Measurements from ENCODE around the gene INPP1. TPM values are rescaled to one million over a fixed set of nuclear protein-coding genes. Genes with fewer than 3 reads are reported as not detected.

INPP1 gene
- total RNA-seq, 2 donors from 2014 or later = 1.7 to 3.5 TPM

DNA sequence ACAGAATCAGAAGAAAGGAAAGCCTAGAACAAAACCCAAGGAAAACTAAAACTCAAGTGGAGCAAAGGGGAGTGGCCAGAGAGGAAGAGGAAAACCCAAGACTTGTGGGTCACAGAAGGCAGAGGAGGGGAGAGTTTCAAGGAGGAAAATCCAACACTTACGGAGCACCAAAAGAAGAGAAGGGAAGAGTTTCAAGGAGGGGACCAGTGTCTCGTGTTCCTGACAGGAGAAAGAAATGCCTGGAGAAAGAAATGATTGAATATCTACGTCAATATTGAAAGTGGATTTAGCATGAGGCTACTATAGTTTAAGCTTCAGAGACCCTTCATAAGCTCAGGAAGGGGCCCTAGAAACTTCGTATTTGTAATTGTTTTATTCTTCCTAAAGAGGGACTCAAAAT lies 63.4 kb downstream of the INPP1 start:
- Histone ChIP-seq H3K36me3 (ENCODE audit: control insufficient read depth, insufficient read depth, low read length) (no peaks in the 10 kb centered on the region), H3K27ac (ENCODE audit: low read depth, low read length) (no peak overlapping the region), H3K9ac (ENCODE audit: extremely low read depth, low read length, poor library complexity, severe bottlenecking) (no peak overlapping the region), H3K4me3 (ENCODE audit: low read length) (no peak overlapping the region), H3K4me1 (ENCODE audit: control insufficient read depth, insufficient read depth, low read length) (no peaks in the 10 kb centered on the region), H3K9me3 (ENCODE audit: control insufficient read depth, low read length) (no peaks in the 10 kb centered on the region), H3K27me3 (ENCODE audit: control insufficient read depth, insufficient read depth, low read length, poor library complexity, severe bottlenecking) (peaks cover 35% of the 10 kb centered on the region)
- Mint-ChIP-seq H3K4me3 (no peak overlapping the region), H3K36me3 (ENCODE audit: low read depth) (no peaks in the 10 kb centered on the region), H3K9me3 (no peaks in the 10 kb centered on the region), H3K27me3 (ENCODE audit: insufficient read depth) (peaks cover 22% of the 10 kb centered on the region), H3K4me1 (peaks cover 6% of the 10 kb centered on the region), H3K27ac (no peak overlapping the region)
- 85 to 86% methylated on average over 4 of the region's 4 CpGs for WGBS, 2 experiments (ENCODE audit: insufficient coverage in 1 of 2, insufficient read length in 1 of 2)
- no peak for DNase-seq
- no peak for TF ChIP-seq CTCF (conservative IDR thresholded peaks at IDR 0.05)

- no peaks in the 10 kb centered on the region for H3K36me3 Mint-ChIP-seq (ENCODE audit: low read depth)
- no peak overlapping the region for H3K27ac Mint-ChIP-seq
- DNase-seq = peak; percentile 55
- H3K9me3 ChIP-seq (ENCODE audit: control insufficient read depth, low read length) = no peaks in the 10 kb centered on the region
- H3K9me3 Mint-ChIP-seq = no peaks in the 10 kb centered on the region
- no peaks in the 10 kb centered on the region for H3K4me1 ChIP-seq (ENCODE audit: control insufficient read depth, insufficient read depth, low read length)
- H3K4me1 Mint-ChIP-seq = peaks cover 6% of the 10 kb centered on the region
- peak overlapping the region; percentile 75 for H3K4me3 ChIP-seq (ENCODE audit: low read length)
- TF ChIP-seq CTCF (conservative IDR thresholded peaks at IDR 0.05) = no peak
- peak overlapping the region; percentile 59 for H3K4me3 Mint-ChIP-seq
- peaks cover 22% of the 10 kb centered on the region for H3K27me3 Mint-ChIP-seq (ENCODE audit: insufficient read depth)
- H3K36me3 ChIP-seq (ENCODE audit: control insufficient read depth, insufficient read depth, low read length) = no peaks in the 10 kb centered on the region
- peaks cover 35% of the 10 kb centered on the region for H3K27me3 ChIP-seq (ENCODE audit: control insufficient read depth, insufficient read depth, low read length, poor library complexity, severe bottlenecking)
- peak overlapping the region; percentile 6 for H3K9ac ChIP-seq (ENCODE audit: extremely low read depth, low read length, poor library complexity, severe bottlenecking)
- no peak overlapping the region for H3K27ac ChIP-seq (ENCODE audit: low read depth, low read length)
- 37 to 43% methylated on average over 10 to 11 of the region's 11 CpGs for WGBS, 2 experiments (ENCODE audit: insufficient coverage in 1 of 2, insufficient read length in 1 of 2)
Observed at GRCh38 chr2:190407246-190407661, 63.9 kb downstream of the INPP1 start.

GRCh38 chr2:190407662-190408537 lies 64.5 kb downstream of the INPP1 start, which contains the start of gene MFSD6:
MFSD6 (plus strand) TSS chr2:190408355; CDS start chr2:190436030, 27,675 bp downstream.
- Histone ChIP-seq H3K27ac (ENCODE audit: low read depth, low read length) (no peak within 1 kb of the TSS), H3K4me1 (ENCODE audit: control insufficient read depth, insufficient read depth, low read length) (no peaks in the 10 kb centered on the region), H3K27me3 (ENCODE audit: control insufficient read depth, insufficient read depth, low read length, poor library complexity, severe bottlenecking) (peaks cover 35% of the 10 kb centered on the region), H3K9me3 (ENCODE audit: control insufficient read depth, low read length) (no peaks in the 10 kb centered on the region), H3K4me3 (ENCODE audit: low read length) (peak within 1 kb of the TSS; percentile 75), H3K9ac (ENCODE audit: extremely low read depth, low read length, poor library complexity, severe bottlenecking) (peak within 1 kb of the TSS; percentile 21), H3K36me3 (ENCODE audit: control insufficient read depth, insufficient read depth, low read length) (no peaks in the 10 kb centered on the region)
- peak; percentile 31 for TF ChIP-seq CTCF (conservative IDR thresholded peaks at IDR 0.05)
- Mint-ChIP-seq H3K27me3 (ENCODE audit: insufficient read depth) (peaks cover 22% of the 10 kb centered on the region), H3K9me3 (no peaks in the 10 kb centered on the region), H3K36me3 (ENCODE audit: low read depth) (no peaks in the 10 kb centered on the region), H3K4me3 (peak within 1 kb of the TSS; percentile 59), H3K4me1 (peaks cover 6% of the 10 kb centered on the region), H3K27ac (no peak within 1 kb of the TSS)
- DNase-seq = peak; percentile 79
- 1 to 4% methylated on average over 20 to 98 of the region's 98 CpGs for WGBS, 2 experiments (ENCODE audit: insufficient coverage in 1 of 2, insufficient read length in 1 of 2)

Measured in endodermal cell (in vitro differentiated cells).